CD4-positive, alpha-beta T cell treated with Interleukin-12 subunit alpha and Interleukin-12 subunit beta, for 1 hour (primary cell): ENCODE results near the gene PHYHIPL.
"Not testable (repeated sequence)": the region's sequence is repeated elsewhere in the genome, so short reads cannot be mapped to it uniquely, and the experiment has no call there.

ENCODE experiments used
- DNase-seq: peaks from one replicate; pipeline ENCODE4 v3.0.0-alpha.2; 2020

PHYHIPL gene

GRCh38 chr10:59212301-59212798, 35.9 kb downstream of the PHYHIPL start:
- DNase-seq: no peak

GRCh38 chr10:59214160-59214559, 37.7 kb downstream of the PHYHIPL start:
- no peak for DNase-seq

GRCh38 chr10:59216178-59216869, 39.9 kb downstream of the PHYHIPL start:
- no peak for DNase-seq

- DNase-seq: no peak
These were observed 46.3 kb downstream of the PHYHIPL start for GRCh38 chr10:59222788-59223187.

- DNase-seq: not testable (repeated sequence)
These were observed 47.2 kb downstream of the PHYHIPL start for GRCh38 chr10:59223597-59223996.

GRCh38 chr10:59225211-59225610, 48.8 kb downstream of the PHYHIPL start:
- DNase-seq: no peak

- DNase-seq: no peak
These were observed 50.8 kb downstream of the PHYHIPL start for GRCh38 chr10:59227136-59227673.

- no peak for DNase-seq
These were observed 53.0 kb downstream of the PHYHIPL start for GRCh38 chr10:59229441-59229840.

- no peak for DNase-seq
These were observed 57.8 kb downstream of the PHYHIPL start for GRCh38 chr10:59234194-59234593.

GRCh38 chr10:59234816-59235429, 58.5 kb downstream of the PHYHIPL start:
- no peak for DNase-seq

GRCh38 chr10:59236064-59236697, 59.7 kb downstream of the PHYHIPL start:
- DNase-seq: no peak

GRCh38 chr10:59237775-59238174, 61.3 kb downstream of the PHYHIPL start:
- DNase-seq: no peak

GRCh38 chr10:59239108-59239507, 62.7 kb downstream of the PHYHIPL start:
- DNase-seq: not testable (repeated sequence)

GRCh38 chr10:59240582-59241183, 64.2 kb downstream of the PHYHIPL start:
- DNase-seq: no peak

- no peak for DNase-seq
These were observed 65.6 kb downstream of the PHYHIPL start for GRCh38 chr10:59242057-59242456.

- no peak for DNase-seq
These were observed 66.5 kb downstream of the PHYHIPL start for GRCh38 chr10:59242991-59243390.

- DNase-seq: no peak
These were observed 67.3 kb downstream of the PHYHIPL start for GRCh38 chr10:59243611-59244195.

- DNase-seq: no peak
These were observed 68.4 kb downstream of the PHYHIPL start for GRCh38 chr10:59244871-59245270.

- DNase-seq: no peak
These were observed 69.2 kb downstream of the PHYHIPL start for GRCh38 chr10:59245686-59246085.

- no peak for DNase-seq
These were observed 76.0 kb downstream of the PHYHIPL start for GRCh38 chr10:59252491-59252890.

GRCh38 chr10:59255463-59255862, 79.0 kb downstream of the PHYHIPL start:
- no peak for DNase-seq

- DNase-seq: no peak
These were observed 80.8 kb downstream of the PHYHIPL start for GRCh38 chr10:59257224-59257623.

GRCh38 chr10:59258890-59259289, 82.4 kb downstream of the PHYHIPL start:
- no peak for DNase-seq
